ENCODE results near the gene PMPCA. TPM values are rescaled to one million over a fixed set of nuclear protein-coding genes. Genes with fewer than 3 reads are reported as not detected.

Gene PMPCA
- total and polyA plus RNA-seq, 2 donors (not counting 3 experiments of a cell fraction or from before 2014, with no cell fraction given) = 69.0 to 75.3 TPM

DNA sequence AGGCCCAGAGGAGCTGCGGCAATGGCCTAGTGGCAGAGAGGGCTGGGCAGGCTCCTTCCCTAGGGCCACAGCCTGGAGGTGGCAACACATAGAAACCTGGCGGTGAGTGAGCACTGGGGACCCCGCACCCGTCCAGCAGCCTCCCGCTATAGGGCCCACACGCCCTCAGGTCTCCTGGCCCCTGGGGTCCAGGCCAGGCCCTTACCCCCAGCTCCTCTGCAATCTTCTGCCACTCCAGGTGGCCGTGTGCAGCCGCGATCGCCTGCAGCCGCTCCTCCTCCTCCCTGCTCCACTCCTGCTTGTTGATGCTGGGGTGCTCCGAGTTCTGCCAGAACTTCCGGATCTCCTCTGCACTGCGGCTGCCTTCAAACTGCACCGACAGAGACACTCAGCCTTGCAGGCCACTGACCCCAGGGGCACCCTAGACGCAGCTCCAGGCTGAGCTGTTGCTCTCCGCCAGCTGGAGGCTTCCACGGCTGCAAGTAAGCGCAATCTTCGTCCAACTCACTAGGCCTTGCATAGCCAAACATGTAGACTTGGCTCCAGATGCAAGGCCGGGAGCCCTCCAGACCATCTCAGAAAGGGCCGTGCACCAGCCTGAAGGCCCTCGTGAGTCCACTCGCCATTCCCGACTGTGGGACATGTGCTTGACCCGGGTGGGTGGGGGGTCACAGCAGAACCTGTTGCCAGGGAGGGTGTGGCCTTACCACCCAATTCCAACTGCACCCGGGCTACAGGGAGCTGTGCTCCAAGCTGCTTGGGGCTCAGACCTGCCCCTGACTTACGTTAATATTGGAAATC is 18.5 kb upstream of the PMPCA start:
- Histone ChIP-seq H3K27me3 (ENCODE audit: control insufficient read depth in 2 of 2, insufficient read depth in 2 of 2, low read length in 2 of 2) (no peaks in the 10 kb centered on the region), H3K9me3 (replicated peaks; ENCODE audit: control insufficient read depth, insufficient read depth, low read length) (no peaks in the 10 kb centered on the region), H3K4me1 (ENCODE audit: control insufficient read depth, extremely low read depth, insufficient read depth, low read length) (no peaks in the 10 kb centered on the region), H4K20me1 (replicated peaks; ENCODE audit: control insufficient read depth, extremely low read depth, insufficient read depth, low read length) (no peaks in the 10 kb centered on the region), H3K9me1 (replicated peaks; ENCODE audit: control insufficient read depth, extremely low read depth, insufficient read depth, low read length) (no peaks in the 10 kb centered on the region), H3K79me2 (ENCODE audit: control insufficient read depth, insufficient read depth, low read length) (no peaks in the 10 kb centered on the region), H3K4me3 (replicated peaks in 1 of 3; ENCODE audit: insufficient read depth in 1 of 3, low read depth in 1 of 3, low read length in 3 of 3) (no peak overlapping the region), H3K4me2 (ENCODE audit: insufficient read depth, low read length) (no peak overlapping the region), H3K27ac (ENCODE audit: insufficient read depth, low read depth, low read length) (no peak overlapping the region), H3K9ac (replicated peaks; ENCODE audit: extremely low read depth, insufficient read depth, low read length) (no peak overlapping the region), H3K36me3 (ENCODE audit: control insufficient read depth in 2 of 2, extremely low read depth in 1 of 2, insufficient read depth in 2 of 2, low read length in 2 of 2) (peaks cover 11 to 75% of the 10 kb centered on the region in 2 experiments), H2AFZ (ENCODE audit: low read depth, low read length) (no peak overlapping the region)
- FAIRE-seq (no peak), DNase-seq (ENCODE audit: low read depth, low spot score) (no peak)
- dilution Hi-C loops (cut with MboI; ENCODE audit: extremely low pct_ligation_motif_present, low sequenced_read_pairs) = no loop called here
- BruUV-seq (replicated peaks) = no TSS peak
- CTCF ChIA-PET = interaction anchor here (0.8 to 1.5 kb wide), 3 partner anchors 12 to 52 kb away, joined by 3 to 4 read pairs (median 3); no protein-coding TSS in a partner anchor
- intact Hi-C loops (cut with micrococcal nuclease) = no loop called here
- no peak for TF ChIP-seq POLR2AphosphoS5 (IDR thresholded peaks at IDR 0.05; ENCODE audit: insufficient read depth, low read depth, low read length)
- no peak for TF ChIP-seq EZH2 (IDR thresholded peaks at IDR 0.05; ENCODE audit: borderline replicate concordance, low read depth, low read length, severe bottlenecking)
- TF ChIP-seq, protein P1, sequence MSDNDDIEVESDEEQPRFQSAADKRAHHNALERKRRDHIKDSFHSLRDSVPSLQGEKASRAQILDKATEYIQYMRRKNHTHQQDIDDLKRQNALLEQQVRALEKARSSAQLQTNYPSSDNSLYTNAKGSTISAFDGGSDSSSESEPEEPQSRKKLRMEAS (IDR thresholded peaks at IDR 0.05; ENCODE audit: insufficient read depth, insufficient read length) = no peak
- no peak for TF ChIP-seq FOS (IDR thresholded peaks at IDR 0.05; ENCODE audit: borderline replicate concordance, insufficient read depth, low read length)
- TF ChIP-seq GATA2 (IDR thresholded peaks at IDR 0.05; ENCODE audit: insufficient read depth, insufficient read length, low read depth, low read length) = no peak
- POLR2A ChIA-PET = no interaction called here

All from endothelial cell of umbilical vein (primary cell).